Left ventricle myocardium inferior (tissue), 1 donor: ENCODE data around the gene NCBP1. TPM values are rescaled to one million over a fixed set of nuclear protein-coding genes. Genes with fewer than 3 reads are reported as not detected.

ENCODE experiments used
- DNase-seq: peaks from one replicate; pipeline ENCODE4 v3.0.0-alpha.2; 2020
- H3K27ac ChIP-seq: fragments of 200-600 bp; replicated peaks from 2 replicates; pipeline ENCODE4 v1.8.0; 2021
- H3K27me3 ChIP-seq: fragments of 200-600 bp; 2 replicates; pipeline ENCODE4 v1.8.0; 2021; ENCODE audit warnings: low read depth
- H3K36me3 ChIP-seq: fragments of 200-600 bp; 2 replicates; pipeline ENCODE4 v1.8.0; 2021
- H3K4me1 ChIP-seq: fragments of 200-600 bp; 2 replicates; pipeline ENCODE4 v1.8.0; 2021
- H3K4me3 ChIP-seq: fragments of 200-600 bp; 2 replicates; pipeline ENCODE4 v1.8.0; 2021; ENCODE audit warnings: mild to moderate bottlenecking, moderate library complexity
- H3K9me3 ChIP-seq: fragments of 200-600 bp; replicated peaks from 2 replicates; pipeline ENCODE4 v1.8.0; 2021
- intact Hi-C: fragments of 100-400 bp; cut with micrococcal nuclease; formaldehyde crosslinking; loops from one replicate; pipeline ENCODE4 v1.11.0; 2022
- total RNA-seq: library from RNA; stranded (reverse); fragmentation: NEBNext Ultra II Directional; extraction: Animal tissue kit (Norgen Biotek cat#: 25700); gene quantifications from one replicate; pipeline ENCODE4 v1.2.1, GENCODE V29; 2021
- TF ChIP-seq, protein P1 (sequence below): fragments of 200-600 bp; IDR thresholded peaks from 2 replicates; pipeline ENCODE4 v1.8.0; 2021; ENCODE audit warnings: antibody characterized with exemption, mild to moderate bottlenecking, borderline replicate concordance
- donor health status: DM: no; HTN: yes; CAD: no; lungs with severe emphysema.

NCBP1 gene
- total RNA-seq, 1 donor from 2014 or later = 22.5 TPM

GRCh38 chr9:97688654-97689053 is 55.0 kb downstream of the NCBP1 start:
- Histone ChIP-seq H3K4me1 (peaks cover 25% of the 10 kb centered on the region), H3K27me3 (no peaks in the 10 kb centered on the region), H3K36me3 (peaks cover 88% of the 10 kb centered on the region), H3K4me3 (no peak overlapping the region), H3K9me3 (no peaks in the 10 kb centered on the region), H3K27ac (no peak overlapping the region)
- intact Hi-C loops = no loop called here
- no peak for DNase-seq
- TF ChIP-seq, protein P1, sequence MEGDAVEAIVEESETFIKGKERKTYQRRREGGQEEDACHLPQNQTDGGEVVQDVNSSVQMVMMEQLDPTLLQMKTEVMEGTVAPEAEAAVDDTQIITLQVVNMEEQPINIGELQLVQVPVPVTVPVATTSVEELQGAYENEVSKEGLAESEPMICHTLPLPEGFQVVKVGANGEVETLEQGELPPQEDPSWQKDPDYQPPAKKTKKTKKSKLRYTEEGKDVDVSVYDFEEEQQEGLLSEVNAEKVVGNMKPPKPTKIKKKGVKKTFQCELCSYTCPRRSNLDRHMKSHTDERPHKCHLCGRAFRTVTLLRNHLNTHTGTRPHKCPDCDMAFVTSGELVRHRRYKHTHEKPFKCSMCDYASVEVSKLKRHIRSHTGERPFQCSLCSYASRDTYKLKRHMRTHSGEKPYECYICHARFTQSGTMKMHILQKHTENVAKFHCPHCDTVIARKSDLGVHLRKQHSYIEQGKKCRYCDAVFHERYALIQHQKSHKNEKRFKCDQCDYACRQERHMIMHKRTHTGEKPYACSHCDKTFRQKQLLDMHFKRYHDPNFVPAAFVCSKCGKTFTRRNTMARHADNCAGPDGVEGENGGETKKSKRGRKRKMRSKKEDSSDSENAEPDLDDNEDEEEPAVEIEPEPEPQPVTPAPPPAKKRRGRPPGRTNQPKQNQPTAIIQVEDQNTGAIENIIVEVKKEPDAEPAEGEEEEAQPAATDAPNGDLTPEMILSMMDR = no peak

DNA sequence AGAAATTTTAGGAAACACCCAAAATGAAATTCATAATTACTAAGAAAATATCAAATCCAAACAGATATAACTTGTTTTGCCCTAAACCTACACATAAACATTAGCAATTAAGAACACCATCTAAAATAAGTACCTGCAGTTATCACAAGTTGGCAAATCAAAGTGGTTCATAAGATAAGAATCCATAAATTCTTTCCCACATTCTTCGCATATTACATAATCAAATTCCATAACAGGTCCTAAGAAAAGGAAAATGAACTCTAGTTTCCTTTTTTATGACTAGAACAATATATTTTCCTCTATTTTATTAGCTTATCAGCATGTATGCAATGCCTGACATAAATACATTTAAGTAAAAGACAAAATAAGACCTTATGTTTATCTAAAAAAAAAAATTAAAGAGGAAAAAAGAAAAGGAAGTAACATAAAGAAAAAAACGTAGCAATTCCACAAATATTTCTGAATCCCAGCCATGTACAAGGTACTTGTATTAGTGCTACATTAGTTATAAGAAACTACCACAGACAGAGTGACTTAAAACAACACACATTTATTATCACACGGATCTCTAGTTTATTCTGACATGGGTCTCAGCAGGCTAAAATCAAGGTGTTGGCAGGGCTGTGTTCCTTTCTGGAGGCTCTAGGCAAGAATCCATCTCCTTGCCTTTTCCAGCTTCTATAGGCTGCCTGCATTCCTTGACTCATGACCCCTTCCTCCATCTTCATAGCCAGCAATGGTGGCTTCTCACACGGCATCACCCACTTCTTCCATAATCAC is 56.0 kb downstream of the NCBP1 start:
- no peaks in the 10 kb centered on the region for H3K27me3 ChIP-seq
- DNase-seq = no peak
- intact Hi-C loops = no loop called here
- H3K36me3 ChIP-seq = peaks cover 78% of the 10 kb centered on the region
- no peaks in the 10 kb centered on the region for H3K9me3 ChIP-seq
- no peak overlapping the region for H3K27ac ChIP-seq
- TF ChIP-seq, protein P1 = no peak
- no peak overlapping the region for H3K4me3 ChIP-seq
- peaks cover 34% of the 10 kb centered on the region for H3K4me1 ChIP-seq

DNA sequence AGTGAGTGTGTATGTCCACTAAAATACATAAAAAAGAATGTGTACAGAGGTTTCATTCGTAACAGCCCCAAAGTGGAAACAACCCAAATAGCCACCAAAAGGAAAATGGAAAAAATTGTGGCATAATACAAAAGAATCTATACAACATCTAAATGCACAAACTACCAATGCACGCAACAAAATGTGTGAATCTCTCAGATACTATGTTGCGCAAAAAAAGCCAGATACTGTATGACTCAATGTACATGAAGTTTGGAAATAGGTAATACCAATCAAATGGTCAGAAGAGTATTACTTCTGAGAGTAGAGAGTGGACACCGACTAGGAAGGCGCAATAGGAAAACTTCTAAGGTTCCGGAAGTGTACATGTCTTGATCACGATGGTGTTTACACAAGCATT is 61.1 kb downstream of the NCBP1 start:
- intact Hi-C loops = no loop called here
- Histone ChIP-seq H3K27me3 (no peaks in the 10 kb centered on the region), H3K4me3 (no peak overlapping the region), H3K36me3 (peaks cover 35% of the 10 kb centered on the region), H3K27ac (no peak overlapping the region), H3K9me3 (no peaks in the 10 kb centered on the region), H3K4me1 (peaks cover 51% of the 10 kb centered on the region)
- TF ChIP-seq, protein P1 = no peak
- DNase-seq = no peak

DNA sequence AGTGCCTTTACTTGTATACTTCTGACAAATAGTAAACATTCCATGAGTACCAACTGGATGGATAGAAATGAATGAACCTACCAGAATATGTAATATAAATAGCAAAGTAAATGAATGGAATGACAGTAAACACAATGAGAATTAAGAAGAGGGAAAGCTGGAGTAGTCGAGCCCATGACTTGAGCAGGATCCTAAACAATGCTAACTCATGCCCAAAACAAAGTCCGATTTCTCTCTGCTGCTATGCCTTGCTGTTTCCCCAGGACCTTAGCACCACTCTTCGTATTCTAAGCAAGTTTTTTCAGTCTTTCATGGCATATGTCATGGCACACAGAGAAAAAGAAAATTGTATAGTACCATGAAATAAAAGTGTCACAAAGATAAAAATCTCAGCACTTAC is 61.8 kb downstream of the NCBP1 start:
- intact Hi-C loops = no loop called here

DNA sequence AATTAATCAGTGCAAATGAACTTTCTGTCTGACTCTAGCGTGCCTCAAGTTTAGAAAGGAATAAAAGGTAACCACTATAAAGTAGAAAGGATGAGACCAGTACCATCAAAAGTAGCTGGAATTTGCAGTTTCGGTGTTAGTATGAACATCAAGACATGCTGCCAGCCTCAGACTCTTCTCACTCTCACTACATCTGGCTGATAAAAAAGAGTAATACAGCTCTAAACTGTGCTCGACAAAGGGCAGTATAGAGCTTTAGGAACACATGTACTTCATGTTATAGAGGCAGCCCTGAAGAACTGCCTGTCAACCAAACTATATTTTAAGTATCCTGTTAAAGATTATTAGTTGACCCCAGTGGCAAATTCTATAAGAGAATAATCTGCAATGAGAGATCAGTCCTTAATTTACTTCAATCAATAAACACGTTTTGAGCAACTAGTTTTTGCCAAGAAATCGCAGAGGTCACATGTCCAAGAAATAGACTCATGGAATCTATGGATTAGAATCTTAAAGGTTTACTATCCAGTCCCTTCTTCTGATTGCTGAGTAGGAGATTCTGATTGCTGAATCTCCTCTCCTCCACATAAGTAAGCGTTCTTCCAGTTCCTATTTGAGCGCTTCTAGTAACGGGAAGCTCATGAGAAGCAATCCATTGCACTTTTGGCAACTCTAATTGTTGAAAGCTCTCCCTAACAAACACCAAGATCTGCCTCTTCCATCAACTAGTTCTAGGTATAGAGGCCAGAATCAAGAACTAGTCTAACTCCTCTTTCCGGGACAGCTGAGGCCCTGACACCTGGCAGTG is 62.6 kb downstream of the NCBP1 start:
- intact Hi-C loops = no loop called here
- H3K27me3 ChIP-seq = no peaks in the 10 kb centered on the region
- peak overlapping the region; percentile 96 for H3K27ac ChIP-seq
- peak overlapping the region; percentile 85 for H3K4me3 ChIP-seq
- peaks cover 20% of the 10 kb centered on the region for H3K36me3 ChIP-seq
- peaks cover 45% of the 10 kb centered on the region for H3K4me1 ChIP-seq
- TF ChIP-seq, protein P1 = no peak
- no peak for DNase-seq
- no peaks in the 10 kb centered on the region for H3K9me3 ChIP-seq

More for the DNA sequence above, 61.8 kb downstream of the NCBP1 start:
- no peaks in the 10 kb centered on the region for H3K9me3 ChIP-seq
- no peak overlapping the region for H3K27ac ChIP-seq
- peaks cover 28% of the 10 kb centered on the region for H3K36me3 ChIP-seq
- H3K4me3 ChIP-seq = peak overlapping the region; percentile 85
- no peak for DNase-seq
- H3K4me1 ChIP-seq = peaks cover 45% of the 10 kb centered on the region
- no peaks in the 10 kb centered on the region for H3K27me3 ChIP-seq
- TF ChIP-seq, protein P1 = no peak
